Right lung (tissue), 5 donors: ENCODE results near the gene SIGLEC1. TPM values are rescaled to one million over a fixed set of nuclear protein-coding genes. Genes with fewer than 3 reads are reported as not detected.
A peak's percentile ranks its signal among the peaks of the same experiment; 100 is the strongest.

ENCODE experiments used
- DNase-seq, 2 donors: peaks; one replicate each; pipeline ENCODE4 v3.0.0-alpha.2; 2013
- polyA plus RNA-seq, 5 donors: library from polyadenylated mRNA; unstranded; fragments of 120-200 nt; gene quantifications; one replicate each; pipeline versions ENCODE4 v1.2.1 to v1.2.3, GENCODE V29; 2013; ENCODE audit warnings: inconsistent platforms in 1 of 5, low replicate concordance in 1 of 5; ENCODE audit not compliant: insufficient read length in 5 of 5, insufficient read depth in 1 of 5

The SIGLEC1 gene
- polyA plus RNA-seq, 5 donors, result 1.6 to 2.9 (median 2.1) TPM

DNA sequence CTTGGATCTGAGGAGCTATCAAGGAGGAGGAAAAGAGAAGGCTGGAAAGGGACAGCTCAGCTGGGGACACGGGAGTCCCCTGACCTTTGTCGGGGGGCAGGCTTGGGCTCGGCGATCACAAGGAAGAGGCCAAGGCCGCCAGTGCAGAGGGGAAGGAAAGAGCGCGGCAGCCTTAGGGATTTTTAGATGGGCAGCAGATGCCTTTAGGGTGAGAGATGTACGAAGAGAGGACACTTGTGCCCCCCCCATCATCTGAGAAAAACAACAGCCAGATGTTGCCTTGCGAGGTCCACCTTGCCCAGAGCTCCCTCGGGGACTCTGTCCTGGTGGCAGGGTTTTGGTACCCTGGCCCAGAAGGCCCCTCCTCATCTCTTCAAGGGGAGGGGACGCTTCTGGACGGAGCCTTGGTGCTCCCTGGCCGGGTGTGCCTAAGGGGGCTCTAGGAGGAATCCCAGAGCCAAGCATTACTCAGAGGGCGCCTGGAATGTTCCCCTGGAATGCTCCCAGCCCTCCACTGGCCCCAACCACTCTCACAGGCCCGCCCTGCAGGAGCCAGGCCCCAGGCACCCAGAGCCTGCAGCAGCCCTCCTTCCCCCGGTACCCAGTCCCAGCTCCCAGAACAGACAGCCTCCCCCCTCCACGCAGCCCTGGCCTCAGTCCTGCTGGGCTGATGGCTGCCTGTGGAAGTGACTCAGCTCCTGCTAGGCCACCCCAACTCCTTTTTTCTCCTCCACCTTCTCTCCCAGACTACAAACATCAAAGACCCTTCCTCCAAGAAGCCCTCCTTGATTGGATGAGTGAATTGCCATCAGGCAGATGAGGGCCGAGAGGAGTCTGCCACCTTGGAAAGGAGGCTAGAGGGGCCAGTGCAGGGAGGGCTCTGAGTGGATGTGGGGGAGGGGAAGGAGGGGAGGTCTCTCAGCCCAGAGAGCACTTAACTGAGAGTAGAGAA lies 32.4 kb downstream of the SIGLEC1 start:
- DNase-seq, result no peak

DNA sequence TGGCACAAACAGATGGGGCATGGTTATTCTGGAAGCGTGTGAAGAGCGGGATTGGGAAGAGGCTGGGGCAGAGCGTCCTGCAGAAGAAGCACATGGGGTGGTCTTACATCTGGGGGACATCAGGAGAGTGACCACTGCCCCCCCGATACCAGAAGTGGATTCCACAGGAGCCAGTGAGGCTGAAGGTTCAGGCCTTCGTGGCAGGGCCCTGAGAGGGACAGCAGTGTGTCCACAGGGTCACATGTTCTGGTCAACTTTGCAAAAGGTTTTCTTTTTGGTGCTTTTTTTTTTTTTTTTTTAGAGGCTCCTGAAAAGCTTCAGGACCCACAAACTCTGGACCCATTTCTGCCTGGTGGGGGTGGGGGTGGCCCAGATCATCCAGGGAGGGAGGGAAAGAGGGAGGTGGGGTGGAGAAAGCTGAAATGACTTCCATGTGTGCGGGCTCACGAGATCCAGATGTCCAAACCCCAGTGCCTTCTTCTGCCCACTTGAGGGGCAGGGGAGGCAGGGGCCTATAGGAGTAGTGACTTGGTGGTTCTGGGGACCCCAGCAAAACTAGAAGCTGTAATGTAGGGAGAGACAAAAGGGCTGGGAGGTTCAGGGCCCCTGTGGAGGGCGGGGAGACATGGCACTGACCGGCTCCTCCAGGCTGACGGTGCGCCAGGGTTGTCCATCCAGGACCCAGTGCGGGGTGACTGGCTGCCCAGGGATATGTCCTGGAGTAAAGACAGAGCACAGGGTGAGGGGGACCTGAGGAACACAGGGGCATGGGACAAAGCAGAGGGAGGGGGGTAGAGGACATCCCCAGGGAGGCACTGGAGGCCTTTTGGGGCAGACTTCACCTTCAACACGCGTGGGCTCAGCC lies 33.3 kb downstream of the SIGLEC1 start:
- DNase-seq, result no peak

- DNase-seq, result no peak
Observed at GRCh38 chr20:3678198-3678597, 34.2 kb downstream of the SIGLEC1 start.

DNA sequence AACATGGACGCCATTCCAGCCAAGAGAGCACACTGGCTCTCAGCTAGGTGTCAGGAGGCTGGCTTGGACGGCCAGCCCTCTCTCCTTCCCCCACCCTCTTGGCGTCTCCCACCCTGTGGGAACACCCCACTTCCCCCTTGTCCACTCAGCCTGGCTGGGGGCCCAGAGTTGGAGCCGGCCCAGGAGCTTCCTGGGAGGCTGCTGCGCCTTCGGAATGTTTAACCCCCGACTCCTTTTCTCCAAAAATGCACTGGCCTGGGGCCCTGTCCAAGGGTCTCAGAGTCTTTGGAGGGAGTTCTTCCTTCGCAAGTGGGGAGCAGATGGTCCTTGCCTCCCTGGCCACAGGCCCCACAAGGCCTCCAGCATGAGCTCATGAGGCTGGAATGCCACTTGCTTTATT lies 34.7 kb downstream of the SIGLEC1 start:
- peak; percentile 73 to 76 for DNase-seq

- DNase-seq, result no peak
Observed at GRCh38 chr20:3674995-3675900, 37.2 kb downstream of the SIGLEC1 start.

- DNase-seq, result no peak
Observed at GRCh38 chr20:3674447-3674846, 38.0 kb downstream of the SIGLEC1 start.

DNA sequence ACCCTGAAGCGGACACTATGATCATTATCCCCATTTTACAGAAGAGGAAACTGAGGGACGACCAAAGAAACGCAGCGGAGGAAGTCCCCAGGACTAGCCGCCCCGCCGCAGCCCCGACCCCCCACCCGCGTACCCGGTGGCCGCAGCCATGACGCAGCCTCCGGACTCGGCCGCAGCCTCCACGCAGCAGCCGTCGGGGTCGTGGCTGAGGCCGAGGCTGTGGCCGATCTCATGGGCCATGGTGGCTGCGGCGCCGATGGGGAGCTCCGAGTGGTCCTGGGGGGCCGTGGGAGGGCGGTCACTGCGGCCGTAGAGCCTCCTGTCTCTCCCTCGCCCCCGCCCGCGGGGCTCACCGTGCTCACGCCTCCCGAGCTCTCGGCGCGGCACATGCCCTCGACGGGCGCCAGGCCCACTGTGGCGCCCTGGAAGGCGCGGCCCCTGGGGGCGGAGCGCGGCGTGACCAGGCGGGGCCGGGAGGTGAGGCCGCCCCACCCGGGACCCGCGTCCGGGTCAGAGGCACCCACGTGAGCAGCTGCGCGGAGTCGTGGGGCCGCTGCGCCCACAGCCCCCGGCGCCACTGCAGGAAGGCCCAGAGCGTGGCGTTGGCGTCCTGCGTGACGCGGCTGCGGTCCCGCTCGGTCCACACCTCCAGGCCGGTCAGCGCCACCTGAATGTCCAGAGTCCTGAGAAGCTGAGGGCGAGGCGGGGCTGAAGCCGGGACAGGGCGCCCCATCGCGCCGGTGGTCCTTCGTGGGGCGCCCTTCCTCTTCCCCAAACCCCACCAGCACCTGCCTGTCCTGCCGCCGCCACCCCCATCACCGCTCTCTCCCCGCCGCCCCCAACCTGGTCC lies 39.0 kb downstream of the SIGLEC1 start:
- DNase-seq, result no peak

DNA sequence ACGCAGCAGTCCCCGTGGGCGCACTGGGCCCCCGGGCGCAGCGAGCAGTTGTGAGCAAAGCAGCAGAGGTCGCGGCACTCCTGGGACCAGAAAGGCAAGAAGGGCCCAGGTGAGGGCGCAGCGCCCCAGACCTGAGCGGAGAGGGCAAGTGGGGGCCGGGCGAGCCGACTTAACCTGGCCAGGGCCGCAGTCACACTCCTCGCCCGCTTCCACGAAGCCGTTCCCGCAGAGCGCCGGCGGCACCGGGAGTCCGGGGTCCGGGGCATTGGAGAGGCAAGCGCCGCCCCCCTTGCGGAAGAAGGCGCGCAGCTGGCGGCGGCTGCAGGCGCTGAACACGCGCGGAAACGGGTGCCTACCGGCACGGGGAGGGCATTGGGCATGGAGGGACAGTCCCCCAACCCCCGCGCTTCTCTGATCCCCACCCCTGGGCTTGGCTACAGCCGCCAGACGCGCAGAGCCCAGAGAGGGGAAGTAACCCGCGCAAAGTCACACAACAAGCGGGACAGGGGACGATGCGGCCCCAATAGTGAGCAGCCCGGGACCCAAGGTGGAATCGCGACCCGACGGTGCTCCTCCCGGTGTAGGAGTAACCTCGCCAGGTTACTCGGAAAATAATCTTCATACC lies 39.7 kb downstream of the SIGLEC1 start:
- no peak for DNase-seq

GRCh38 chr20:3671986-3672546 lies 40.3 kb downstream of the SIGLEC1 start:
- DNase-seq, result no peak

GRCh38 chr20:3670945-3671344 lies 41.5 kb downstream of the SIGLEC1 start:
- no peak for DNase-seq

DNA sequence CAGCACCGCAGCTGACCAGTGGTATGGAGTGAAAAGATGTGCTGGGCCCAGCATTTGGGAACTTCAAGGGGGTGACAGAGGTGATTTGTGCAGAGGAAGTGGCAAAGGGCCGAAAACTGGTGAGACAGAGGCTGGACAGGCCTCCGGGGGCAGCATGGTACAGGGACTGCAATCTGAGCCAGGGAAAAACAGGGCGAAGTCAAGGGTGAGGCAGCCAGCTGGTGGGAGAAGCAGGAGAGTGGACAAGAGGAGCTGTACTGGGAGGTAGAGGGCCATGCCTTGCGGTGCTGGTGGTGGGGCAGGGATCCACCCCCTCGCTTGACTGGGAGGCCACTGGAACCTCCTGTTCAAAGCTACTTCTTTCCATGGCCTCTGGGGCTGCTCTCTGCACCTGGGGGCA lies 41.9 kb downstream of the SIGLEC1 start:
- no peak for DNase-seq

GRCh38 chr20:3669710-3670367 lies 42.6 kb downstream of the SIGLEC1 start:
- DNase-seq, result no peak

GRCh38 chr20:3667434-3668037 lies 44.9 kb downstream of the SIGLEC1 start:
- no peak for DNase-seq

GRCh38 chr20:3663858-3664257 lies 48.5 kb downstream of the SIGLEC1 start:
- no peak for DNase-seq

GRCh38 chr20:3663031-3663701 lies 49.2 kb downstream of the SIGLEC1 start, which contains the start of gene GFRA4:
GFRA4 (minus strand) TSS chr20:3663399; CDS start chr20:3663399, 0 bp downstream.
- no peak for DNase-seq
